ENCODE measurements around the gene ADAM23.

DNA sequence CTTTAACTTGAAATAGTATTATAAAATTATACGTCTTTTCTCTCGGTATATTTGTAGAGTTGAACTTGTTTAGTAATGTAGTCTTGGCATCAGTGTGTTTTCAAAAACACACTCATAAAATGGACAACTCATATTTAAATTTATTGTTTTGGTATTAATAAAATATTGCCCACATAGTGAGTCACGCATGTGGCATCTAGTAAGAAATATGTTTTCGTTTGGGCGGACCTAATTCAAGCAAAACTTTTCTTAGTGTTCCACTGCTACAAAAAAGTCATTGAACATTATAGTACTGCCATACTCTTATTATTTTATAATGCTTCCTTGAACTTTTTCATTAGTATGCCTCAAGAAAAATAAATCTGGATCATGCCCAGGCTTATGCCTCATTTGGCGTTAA is 167.9 kb downstream of the ADAM23 start:
- TF ChIP-seq, protein P1, sequence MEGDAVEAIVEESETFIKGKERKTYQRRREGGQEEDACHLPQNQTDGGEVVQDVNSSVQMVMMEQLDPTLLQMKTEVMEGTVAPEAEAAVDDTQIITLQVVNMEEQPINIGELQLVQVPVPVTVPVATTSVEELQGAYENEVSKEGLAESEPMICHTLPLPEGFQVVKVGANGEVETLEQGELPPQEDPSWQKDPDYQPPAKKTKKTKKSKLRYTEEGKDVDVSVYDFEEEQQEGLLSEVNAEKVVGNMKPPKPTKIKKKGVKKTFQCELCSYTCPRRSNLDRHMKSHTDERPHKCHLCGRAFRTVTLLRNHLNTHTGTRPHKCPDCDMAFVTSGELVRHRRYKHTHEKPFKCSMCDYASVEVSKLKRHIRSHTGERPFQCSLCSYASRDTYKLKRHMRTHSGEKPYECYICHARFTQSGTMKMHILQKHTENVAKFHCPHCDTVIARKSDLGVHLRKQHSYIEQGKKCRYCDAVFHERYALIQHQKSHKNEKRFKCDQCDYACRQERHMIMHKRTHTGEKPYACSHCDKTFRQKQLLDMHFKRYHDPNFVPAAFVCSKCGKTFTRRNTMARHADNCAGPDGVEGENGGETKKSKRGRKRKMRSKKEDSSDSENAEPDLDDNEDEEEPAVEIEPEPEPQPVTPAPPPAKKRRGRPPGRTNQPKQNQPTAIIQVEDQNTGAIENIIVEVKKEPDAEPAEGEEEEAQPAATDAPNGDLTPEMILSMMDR (IDR thresholded peaks at IDR 0.05): no peak
- TF ChIP-seq POLR2A (IDR thresholded peaks at IDR 0.05): no peak

Measured in tibial nerve (tissue), 3 donors.